ENCODE data around the gene ZFP62.

The ZFP62 gene

GRCh38 chr5:180853121-180853847, 7.8 kb downstream of the ZFP62 start:
- POLR2A ChIA-PET: no interaction called here
- DNase-seq (ENCODE audit: extremely low spot score): no peak
- TF ChIP-seq, protein P1, sequence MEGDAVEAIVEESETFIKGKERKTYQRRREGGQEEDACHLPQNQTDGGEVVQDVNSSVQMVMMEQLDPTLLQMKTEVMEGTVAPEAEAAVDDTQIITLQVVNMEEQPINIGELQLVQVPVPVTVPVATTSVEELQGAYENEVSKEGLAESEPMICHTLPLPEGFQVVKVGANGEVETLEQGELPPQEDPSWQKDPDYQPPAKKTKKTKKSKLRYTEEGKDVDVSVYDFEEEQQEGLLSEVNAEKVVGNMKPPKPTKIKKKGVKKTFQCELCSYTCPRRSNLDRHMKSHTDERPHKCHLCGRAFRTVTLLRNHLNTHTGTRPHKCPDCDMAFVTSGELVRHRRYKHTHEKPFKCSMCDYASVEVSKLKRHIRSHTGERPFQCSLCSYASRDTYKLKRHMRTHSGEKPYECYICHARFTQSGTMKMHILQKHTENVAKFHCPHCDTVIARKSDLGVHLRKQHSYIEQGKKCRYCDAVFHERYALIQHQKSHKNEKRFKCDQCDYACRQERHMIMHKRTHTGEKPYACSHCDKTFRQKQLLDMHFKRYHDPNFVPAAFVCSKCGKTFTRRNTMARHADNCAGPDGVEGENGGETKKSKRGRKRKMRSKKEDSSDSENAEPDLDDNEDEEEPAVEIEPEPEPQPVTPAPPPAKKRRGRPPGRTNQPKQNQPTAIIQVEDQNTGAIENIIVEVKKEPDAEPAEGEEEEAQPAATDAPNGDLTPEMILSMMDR (IDR thresholded peaks at IDR 0.05; ENCODE audit: control extremely low read depth, extremely low read depth, low read depth, missing control alignments): no peak
- CTCF ChIA-PET: interaction anchor here (0.8 kb wide), 1 partner anchor 47 kb away, joined by 3 read pairs; no protein-coding TSS in a partner anchor

- TF ChIP-seq, protein P1 (IDR thresholded peaks at IDR 0.05; ENCODE audit: control extremely low read depth, extremely low read depth, low read depth, missing control alignments): no peak
- ChIA-PET POLR2A (no interaction called here), CTCF (interaction anchor here (0.8 to 3.5 kb wide), 2 partner anchors 16 to 46 kb away, joined by 3 to 8 read pairs; no protein-coding TSS in a partner anchor)
- DNase-seq (ENCODE audit: extremely low spot score): no peak
Measured at GRCh38 chr5:180852495-180852894, 8.6 kb downstream of the ZFP62 start.

DNA sequence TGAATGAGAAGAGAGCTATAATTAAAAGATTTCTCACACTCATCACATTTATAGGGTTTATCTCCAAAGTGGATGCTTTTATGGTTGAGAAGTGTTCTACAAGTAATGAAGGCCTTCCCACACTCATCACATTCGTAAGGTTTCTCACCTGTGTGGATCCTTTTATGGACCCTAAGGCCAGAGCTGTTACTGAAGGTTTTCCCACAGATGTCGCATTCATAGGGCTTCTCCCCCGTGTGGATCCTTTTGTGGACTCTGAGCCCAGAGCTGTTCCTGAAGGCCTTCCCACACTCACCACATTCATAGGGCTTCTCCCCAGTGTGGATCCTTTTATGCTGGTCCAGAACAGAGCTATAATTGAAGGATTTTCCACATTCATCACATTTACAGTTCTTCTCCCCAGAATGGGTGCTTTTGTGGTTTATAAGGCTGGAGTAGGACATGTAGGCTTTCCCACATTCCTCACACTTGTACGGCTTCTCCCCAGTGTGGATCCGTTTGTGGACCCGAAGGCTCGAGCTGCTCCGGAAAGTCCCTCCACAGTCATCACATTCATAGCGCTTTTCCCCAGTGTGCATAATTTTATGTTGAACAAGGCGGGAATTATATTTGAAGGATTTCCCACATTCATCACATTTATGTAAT, 10.5 kb downstream of the ZFP62 start:
- TF ChIP-seq, protein P1 (IDR thresholded peaks at IDR 0.05; ENCODE audit: control extremely low read depth, extremely low read depth, low read depth, missing control alignments): no peak
- ChIA-PET POLR2A (no interaction called here), CTCF (interaction anchor here (1.1 to 3.5 kb wide), 4 partner anchors 10 to 18 kb away, joined by 3 to 8 read pairs (median 6); no protein-coding TSS in a partner anchor)
- no peak for DNase-seq (ENCODE audit: extremely low spot score)

DNA sequence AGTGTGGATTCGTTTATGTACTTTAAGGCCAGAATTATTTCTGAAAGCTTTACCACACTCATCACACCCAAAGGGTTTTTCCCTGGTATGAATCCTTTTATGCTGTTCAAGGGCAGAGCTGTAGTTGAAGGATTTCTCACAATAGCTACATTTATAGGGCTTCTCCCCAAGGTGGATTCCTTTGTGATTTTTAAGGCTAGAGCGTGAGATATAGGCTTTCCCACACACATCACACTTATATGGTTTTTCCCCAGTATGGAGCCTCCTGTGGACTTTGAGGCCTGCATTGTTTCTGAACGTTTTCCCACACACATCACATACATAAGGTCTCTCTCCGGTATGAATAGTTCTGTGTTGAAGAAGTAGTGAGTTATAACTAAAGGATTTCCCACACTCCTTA, 11.2 kb downstream of the ZFP62 start:
- no peak for DNase-seq (ENCODE audit: extremely low spot score)
- ChIA-PET CTCF (interaction anchor here (1.1 to 3.5 kb wide), 3 partner anchors 12 to 19 kb away, joined by 4 to 8 read pairs (median 7); no protein-coding TSS in a partner anchor), POLR2A (no interaction called here)
- TF ChIP-seq, protein P1 (IDR thresholded peaks at IDR 0.05; ENCODE audit: control extremely low read depth, extremely low read depth, low read depth, missing control alignments): no peak

GRCh38 chr5:180848878-180849277, 12.2 kb downstream of the ZFP62 start:
- TF ChIP-seq, protein P1 (IDR thresholded peaks at IDR 0.05; ENCODE audit: control extremely low read depth, extremely low read depth, low read depth, missing control alignments): no peak
- DNase-seq (ENCODE audit: extremely low spot score): no peak

DNA sequence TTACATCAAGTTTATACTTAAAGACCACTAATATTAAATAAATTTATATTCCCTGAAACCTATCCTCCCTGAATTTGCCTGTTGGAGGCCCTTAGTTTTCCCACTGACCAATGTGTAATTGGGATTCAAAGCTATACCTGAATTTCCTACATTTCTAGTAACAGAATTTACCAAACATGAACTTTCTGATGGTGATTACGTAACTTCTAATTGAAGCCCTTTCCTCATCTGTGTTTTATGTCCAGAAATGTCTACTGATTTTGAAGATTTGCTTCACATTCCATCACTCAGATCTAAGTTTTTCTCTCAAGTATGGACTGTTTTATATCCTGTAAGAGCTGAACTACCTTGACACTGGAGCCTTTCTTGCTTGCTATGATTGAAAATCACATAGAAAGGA, 12.8 kb downstream of the ZFP62 start:
- CTCF ChIA-PET: interaction anchor here (1.4 to 2.7 kb wide), 2 partner anchors 10 to 12 kb away, joined by 3 to 7 read pairs; no protein-coding TSS in a partner anchor
- POLR2A ChIA-PET: no interaction called here
- DNase-seq (ENCODE audit: extremely low spot score): no peak
- TF ChIP-seq, protein P1 (IDR thresholded peaks at IDR 0.05; ENCODE audit: control extremely low read depth, extremely low read depth, low read depth, missing control alignments): no peak

More at GRCh38 chr5:180848878-180849277, 12.2 kb downstream of the ZFP62 start:
- ChIA-PET CTCF (interaction anchor here (2.7 kb wide), 1 partner anchor 11 kb away, joined by 7 read pairs; no protein-coding TSS in a partner anchor), POLR2A (no interaction called here)
